IPS-15b (cell line): ENCODE data around the gene TMEM115.
A peak's percentile ranks its signal among the peaks of the same experiment; 100 is the strongest.

ENCODE experiments used
- H3K27me3 ChIP-seq: one replicate; pipeline ENCODE4 v1.6.1; 2013; ENCODE audit warnings: low read length; ENCODE audit not compliant: control insufficient read depth, insufficient read depth
- H3K36me3 ChIP-seq: one replicate; pipeline ENCODE4 v1.6.1; 2013; ENCODE audit warnings: low read length; ENCODE audit not compliant: control insufficient read depth, insufficient read depth
- H3K4me1 ChIP-seq: one replicate; pipeline ENCODE4 v1.6.1; 2013; ENCODE audit warnings: mild to moderate bottlenecking, low read length; ENCODE audit not compliant: control insufficient read depth, insufficient read depth
- H3K4me3 ChIP-seq: one replicate; pipeline ENCODE4 v1.5.1; 2013; ENCODE audit warnings: low read depth, low read length
- H3K9ac ChIP-seq: one replicate; pipeline ENCODE4 v1.6.1; 2013; ENCODE audit warnings: low read depth, mild to moderate bottlenecking, low read length
- H3K9me3 ChIP-seq: one replicate; pipeline ENCODE4 v1.6.1; 2013; ENCODE audit warnings: mild to moderate bottlenecking, low read length; ENCODE audit not compliant: control insufficient read depth, insufficient read depth

The TMEM115 gene

GRCh38 chr3:50345008-50345407, 14.3 kb downstream of the TMEM115 start:
- Histone ChIP-seq H3K4me1 (peaks cover 3% of the 10 kb centered on the region), H3K9me3 (no peaks in the 10 kb centered on the region), H3K9ac (no peak overlapping the region), H3K4me3 (peak overlapping the region; percentile 78), H3K27me3 (peaks cover 61% of the 10 kb centered on the region), H3K36me3 (peaks cover 9% of the 10 kb centered on the region)

- Histone ChIP-seq H3K9ac (no peak overlapping the region), H3K36me3 (peaks cover 5% of the 10 kb centered on the region), H3K9me3 (no peaks in the 10 kb centered on the region), H3K4me1 (peaks cover 5% of the 10 kb centered on the region), H3K4me3 (no peak overlapping the region), H3K27me3 (peaks cover 79% of the 10 kb centered on the region)
These were observed 16.3 kb downstream of the TMEM115 start for GRCh38 chr3:50342813-50343633.

- Histone ChIP-seq H3K36me3 (no peaks in the 10 kb centered on the region), H3K9me3 (no peaks in the 10 kb centered on the region), H3K27me3 (peaks cover 80% of the 10 kb centered on the region), H3K4me3 (no peak overlapping the region), H3K9ac (no peak overlapping the region), H3K4me1 (peaks cover 3% of the 10 kb centered on the region)
These were observed 17.2 kb downstream of the TMEM115 start for GRCh38 chr3:50341996-50342650.

GRCh38 chr3:50341537-50341936, 17.8 kb downstream of the TMEM115 start:
- H3K27me3 ChIP-seq = peaks cover 77% of the 10 kb centered on the region
- H3K4me3 ChIP-seq = peak overlapping the region; percentile 58
- no peaks in the 10 kb centered on the region for H3K36me3 ChIP-seq
- H3K9ac ChIP-seq = no peak overlapping the region
- H3K9me3 ChIP-seq = no peaks in the 10 kb centered on the region
- H3K4me1 ChIP-seq = peaks cover 3% of the 10 kb centered on the region

- peak within 1 kb of the TSS; percentile 24 for H3K9ac ChIP-seq
- H3K4me3 ChIP-seq = peak within 1 kb of the TSS; percentile 58
- H3K27me3 ChIP-seq = peaks cover 70% of the 10 kb centered on the region
- H3K4me1 ChIP-seq = peaks cover 3% of the 10 kb centered on the region
- H3K36me3 ChIP-seq = no peaks in the 10 kb centered on the region
- no peaks in the 10 kb centered on the region for H3K9me3 ChIP-seq
These were observed 18.6 kb downstream of the TMEM115 start, which contains the start of gene RASSF1 for GRCh38 chr3:50340448-50341329. TSS of gene RASSF1 (minus strand) at chr3:50340836. CDS start at chr3:50340805, 31 bp downstream.

GRCh38 chr3:50340147-50340447, 19.2 kb downstream of the TMEM115 start:
- Histone ChIP-seq H3K9me3 (no peaks in the 10 kb centered on the region), H3K4me1 (peaks cover 3% of the 10 kb centered on the region), H3K4me3 (peak overlapping the region; percentile 58), H3K27me3 (peaks cover 67% of the 10 kb centered on the region), H3K36me3 (no peaks in the 10 kb centered on the region), H3K9ac (no peak overlapping the region)

GRCh38 chr3:50339485-50340146, 19.7 kb downstream of the TMEM115 start:
- H3K4me1 ChIP-seq = peaks cover 4% of the 10 kb centered on the region
- H3K36me3 ChIP-seq = no peaks in the 10 kb centered on the region
- no peak overlapping the region for H3K9ac ChIP-seq
- H3K9me3 ChIP-seq = no peaks in the 10 kb centered on the region
- peak overlapping the region; percentile 58 for H3K4me3 ChIP-seq
- peaks cover 62% of the 10 kb centered on the region for H3K27me3 ChIP-seq

GRCh38 chr3:50338965-50339364, 20.4 kb downstream of the TMEM115 start:
- peaks cover 6% of the 10 kb centered on the region for H3K4me1 ChIP-seq
- H3K27me3 ChIP-seq = peaks cover 56% of the 10 kb centered on the region
- no peak overlapping the region for H3K9ac ChIP-seq
- H3K36me3 ChIP-seq = no peaks in the 10 kb centered on the region
- no peaks in the 10 kb centered on the region for H3K9me3 ChIP-seq
- no peak overlapping the region for H3K4me3 ChIP-seq

GRCh38 chr3:50337175-50337861, 22.0 kb downstream of the TMEM115 start:
- Histone ChIP-seq H3K4me1 (peaks cover 6% of the 10 kb centered on the region), H3K36me3 (peaks cover 5% of the 10 kb centered on the region)

GRCh38 chr3:50336452-50337174, 22.7 kb downstream of the TMEM115 start:
- H3K4me3 ChIP-seq = peak overlapping the region; percentile 95
- H3K9me3 ChIP-seq = no peaks in the 10 kb centered on the region
- peaks cover 9% of the 10 kb centered on the region for H3K36me3 ChIP-seq
- peaks cover 6% of the 10 kb centered on the region for H3K4me1 ChIP-seq
- peaks cover 34% of the 10 kb centered on the region for H3K27me3 ChIP-seq
- H3K9ac ChIP-seq = peak overlapping the region; percentile 91

More at GRCh38 chr3:50337175-50337861, 22.0 kb downstream of the TMEM115 start:
- Histone ChIP-seq H3K4me3 (peak overlapping the region; percentile 95), H3K9ac (peak overlapping the region; percentile 91), H3K9me3 (no peaks in the 10 kb centered on the region), H3K27me3 (peaks cover 41% of the 10 kb centered on the region)
